Kidney tubule cell (primary cell): Measurements from ENCODE around the gene GOLGA6L1.
"Not testable (repeated sequence)": the region's sequence is repeated elsewhere in the genome, so short reads cannot be mapped to it uniquely, and the experiment has no call there.

Source experiments
- DNase-seq: peaks from one replicate; pipeline ENCODE4 v3.0.0-alpha.2; 2018; ENCODE audit warnings: low spot score

The GOLGA6L1 gene

GRCh38 chr15:23136722-23137121, at the start of gene GOLGA6L1:
Gene GOLGA6L1, minus strand, starts transcription at chr15:23136822. Its CDS starts 91 bp downstream, at chr15:23136731.
- not testable (repeated sequence) for DNase-seq

- not testable (repeated sequence) for DNase-seq
Observed at GRCh38 chr15:23181201-23181600, 44.6 kb upstream of the GOLGA6L1 start.

DNA sequence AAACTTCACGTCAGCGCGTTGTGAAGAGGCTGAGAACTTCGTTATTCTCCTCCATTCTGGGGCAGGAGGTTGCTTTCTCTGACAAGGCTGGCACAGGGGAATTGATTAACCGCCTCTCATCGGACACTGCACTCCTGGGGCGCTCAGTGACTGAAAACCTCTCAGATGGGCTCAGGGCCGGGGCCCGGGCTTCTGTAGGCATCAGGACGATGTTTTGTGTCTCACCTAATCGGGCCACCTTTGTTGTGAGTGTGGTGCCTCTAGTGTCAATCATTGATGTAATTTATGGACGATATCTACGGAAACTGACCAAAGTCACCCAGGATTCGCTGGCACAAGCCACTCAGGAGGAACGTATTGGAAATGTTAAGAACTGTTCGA, 43.9 kb upstream of the GOLGA6L1 start:
- not testable (repeated sequence) for DNase-seq

- not testable (repeated sequence) for DNase-seq
Observed at GRCh38 chr15:23179768-23180546, 43.3 kb upstream of the GOLGA6L1 start.

DNA sequence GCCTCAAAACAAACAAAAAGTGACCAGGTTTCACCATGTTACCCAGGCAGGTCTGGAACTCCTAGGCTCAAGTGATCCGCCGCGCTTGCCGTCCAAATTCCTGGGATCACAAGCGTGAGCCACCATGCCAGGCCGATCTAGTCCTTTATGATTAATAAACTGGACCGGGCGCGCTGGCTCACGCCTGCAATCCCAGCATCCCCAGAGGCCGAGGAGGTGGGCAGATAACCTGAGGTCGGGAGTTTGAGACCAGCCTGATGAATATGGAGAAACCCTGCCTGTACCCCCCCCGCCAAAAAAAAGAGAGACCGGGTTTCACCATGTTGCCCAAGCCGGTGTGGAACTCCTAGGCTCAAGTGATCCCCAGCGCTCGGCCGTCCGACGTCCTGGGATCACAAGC, 40.1 kb upstream of the GOLGA6L1 start:
- DNase-seq, result not testable (repeated sequence)

GRCh38 chr15:23175606-23176005, 39.0 kb upstream of the GOLGA6L1 start:
- not testable (repeated sequence) for DNase-seq

DNA sequence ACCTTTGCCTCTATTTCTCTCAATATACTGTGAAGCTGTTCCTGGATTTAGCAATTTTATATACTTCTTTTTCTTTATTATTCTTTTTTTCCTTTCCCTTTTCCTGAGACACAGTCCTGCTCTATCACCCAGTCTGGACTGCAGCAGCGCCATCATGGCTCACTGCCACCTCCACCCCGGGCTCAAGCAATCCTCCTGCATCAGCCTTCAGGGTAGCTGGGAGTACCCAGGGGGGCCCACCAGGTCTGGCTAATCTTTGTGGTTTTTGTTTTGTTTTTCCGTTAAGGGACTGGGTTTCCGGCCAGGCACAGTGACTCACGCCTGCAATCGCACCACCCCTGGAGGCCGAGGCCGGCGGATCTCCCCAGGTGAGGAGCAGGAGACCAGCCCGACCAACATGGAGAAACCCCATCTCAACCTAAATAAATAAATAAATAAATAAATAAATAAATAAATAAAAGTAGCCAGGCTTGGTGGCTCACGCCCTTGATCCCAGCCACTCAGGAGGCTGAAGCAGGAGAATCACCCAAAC, 38.1 kb upstream of the GOLGA6L1 start:
- not testable (repeated sequence) for DNase-seq

DNA sequence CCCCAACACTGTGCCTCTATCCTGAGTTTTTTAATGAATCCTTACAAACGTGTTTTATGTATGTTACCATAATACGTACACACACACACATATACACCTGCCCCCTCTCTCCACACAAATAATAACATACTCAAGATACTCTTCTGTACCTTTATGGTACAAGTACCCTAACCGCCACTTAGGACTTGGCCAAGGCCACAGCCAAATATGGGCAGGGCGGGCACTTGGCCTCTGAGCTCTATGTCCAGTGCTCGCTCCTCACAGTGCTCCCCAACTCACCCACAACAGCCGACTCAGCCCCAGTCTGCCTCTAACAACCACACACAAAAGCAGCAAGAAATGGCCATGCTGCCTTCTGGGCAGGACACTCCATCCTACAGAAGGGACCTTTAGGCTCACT, 3.8 kb downstream of the GOLGA6L1 start:
- not testable (repeated sequence) for DNase-seq

DNA sequence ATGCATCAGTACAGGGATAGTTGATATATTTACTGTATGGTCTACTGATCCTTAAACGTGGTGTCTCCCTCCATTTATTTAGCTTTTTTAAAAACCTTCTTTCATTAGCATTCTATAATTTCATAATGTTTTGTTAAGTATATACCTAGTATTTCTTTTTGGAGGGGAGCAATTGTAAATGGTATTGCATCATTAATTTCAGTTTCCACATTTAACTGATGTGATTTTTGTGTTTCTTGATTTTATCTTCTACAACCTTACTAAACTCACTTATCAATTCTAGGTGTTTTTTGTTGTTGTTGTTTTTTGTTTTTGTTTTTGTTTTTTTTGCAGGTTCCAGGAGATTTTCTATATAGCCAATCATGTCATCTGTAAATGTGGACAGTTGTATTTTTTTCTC, 18.4 kb downstream of the GOLGA6L1 start:
- no peak for DNase-seq

GRCh38 chr15:23095796-23096195, 40.8 kb downstream of the GOLGA6L1 start:
- no peak for DNase-seq

DNA sequence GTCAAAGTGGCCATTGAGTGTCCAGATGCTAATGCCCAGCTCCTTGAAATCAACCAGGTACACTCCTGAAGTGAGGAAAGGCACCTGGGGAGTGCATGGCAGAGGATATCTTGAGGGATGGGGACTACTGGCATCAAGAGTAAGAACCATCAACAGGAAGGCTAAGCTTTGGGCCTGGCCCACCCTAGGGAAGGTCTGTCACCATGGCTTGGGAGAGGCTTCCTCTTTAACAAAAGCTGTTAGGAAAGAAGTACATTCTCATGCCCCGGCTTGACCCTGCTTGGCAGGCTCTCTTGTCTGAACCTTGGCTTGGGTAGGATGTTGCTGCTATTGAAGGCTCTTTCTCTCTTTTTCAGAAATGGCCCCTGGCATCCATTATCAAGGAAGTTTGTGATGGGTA, 53.5 kb downstream of the GOLGA6L1 start:
- DNase-seq, result no peak

DNA sequence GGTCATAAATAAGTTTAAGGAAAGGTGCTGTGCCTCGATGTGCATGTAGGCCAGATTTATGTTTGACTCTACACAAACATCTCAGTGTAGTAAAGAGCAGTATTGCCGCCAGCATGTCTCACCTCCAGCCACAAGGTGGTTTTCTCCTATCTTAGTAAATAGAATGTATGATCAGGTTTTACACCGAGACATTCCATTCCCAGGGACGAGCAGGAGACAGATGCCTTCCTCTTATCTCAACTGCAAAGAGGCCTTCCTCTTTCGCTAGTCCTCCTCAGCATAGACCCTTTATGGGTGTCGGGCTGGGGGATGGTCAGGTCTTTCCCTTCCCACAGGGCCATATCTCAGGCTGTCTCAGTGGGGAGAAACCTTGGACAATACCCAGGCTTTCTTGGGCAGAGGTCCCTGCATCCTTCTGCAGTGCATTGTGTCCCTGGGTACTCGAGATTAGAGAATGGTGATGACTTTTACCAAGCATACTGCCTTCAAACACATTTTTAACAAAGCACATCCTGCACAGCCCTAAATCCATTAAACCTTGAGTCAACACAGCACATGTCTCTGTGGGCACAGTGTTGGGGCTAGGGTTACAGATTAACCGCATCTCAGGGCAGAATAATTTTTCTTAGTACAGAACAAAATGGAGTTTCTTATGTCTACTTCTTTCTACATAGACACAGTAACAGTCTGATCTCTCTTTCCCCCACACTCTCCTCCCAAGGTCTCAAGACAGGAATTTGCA, 54.5 kb downstream of the GOLGA6L1 start:
- DNase-seq, result not testable (repeated sequence)

DNA sequence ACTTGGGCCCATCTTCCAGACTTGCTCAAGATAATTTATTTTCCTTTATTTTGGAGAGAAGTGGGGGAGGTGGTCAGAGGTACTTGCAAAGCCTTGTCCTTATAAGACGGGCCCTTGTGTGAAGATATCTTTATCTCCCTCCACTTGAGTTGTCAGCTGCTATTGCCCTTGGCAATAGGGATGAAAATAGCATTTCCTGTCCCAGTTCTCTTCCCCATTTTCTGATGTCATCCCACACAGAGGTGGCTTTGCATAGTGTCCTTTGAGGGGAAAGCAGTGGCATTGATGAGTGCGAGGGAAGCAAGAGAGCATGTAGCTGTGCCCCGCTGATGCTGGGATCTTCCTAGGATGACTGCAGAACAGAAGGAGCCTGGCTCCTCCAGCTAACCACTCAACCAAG, 55.4 kb downstream of the GOLGA6L1 start:
- DNase-seq, result no peak

GRCh38 chr15:23079766-23080165, 56.9 kb downstream of the GOLGA6L1 start:
- no peak for DNase-seq
